ENCODE results near the gene PCDHGC3. TPM values are rescaled to one million over a fixed set of nuclear protein-coding genes. Genes with fewer than 3 reads are reported as not detected.
A peak's percentile ranks its signal among the peaks of the same experiment; 100 is the strongest.

Gene PCDHGC3
- polyA plus RNA-seq, 1 of the 3 experiments (the other 2 are of a cell fraction): 97.0 TPM

DNA sequence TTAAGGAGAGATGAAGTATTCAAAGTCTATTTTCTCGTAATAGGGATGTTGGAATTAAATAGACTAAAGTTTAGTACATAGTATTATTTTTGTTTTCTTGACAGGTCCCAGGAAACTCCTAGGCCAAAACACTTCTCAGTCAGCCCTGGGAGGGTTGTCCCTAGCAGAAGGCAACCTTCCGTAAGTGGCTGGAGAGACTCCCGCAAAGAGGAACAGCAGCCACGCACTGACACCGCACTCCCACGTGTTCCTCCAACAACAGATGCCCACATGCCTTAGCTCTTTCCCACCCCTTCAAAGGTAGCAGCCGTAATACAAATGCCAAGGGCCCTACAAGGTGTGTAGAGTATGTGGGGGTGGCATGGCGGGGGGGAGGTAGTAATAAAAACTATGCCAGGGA is 41.5 kb downstream of the PCDHGC3 start (continued):
- TF ChIP-seq SIN3A (IDR thresholded peaks at IDR 0.05; ENCODE audit: borderline replicate concordance, low read depth, low read length): no peak
- TF ChIP-seq GATA2 (CRISPR knock-in tag; IDR thresholded peaks at IDR 0.05): no peak
- TF ChIP-seq SMC3 (IDR thresholded peaks at IDR 0.05; ENCODE audit: low read depth, low read length): no peak
- TF ChIP-seq FOSL2 (IDR thresholded peaks at IDR 0.05; ENCODE audit: borderline replicate concordance, low read depth): no peak
- no peak for TF ChIP-seq YY1 (IDR thresholded peaks at IDR 0.05; ENCODE audit: low read depth)
- TF ChIP-seq TEAD4 (IDR thresholded peaks at IDR 0.05; ENCODE audit: borderline replicate concordance, insufficient read depth): no peak
- no peak for TF ChIP-seq CTCF (IDR thresholded peaks at IDR 0.05)
- no peak for TF ChIP-seq MEF2A (IDR thresholded peaks at IDR 0.05; ENCODE audit: borderline replicate concordance, low read depth)
- TF ChIP-seq RCOR1 (IDR thresholded peaks at IDR 0.05; ENCODE audit: low read length): no peak
- TF ChIP-seq TCF12 (IDR thresholded peaks at IDR 0.05): no peak
- no peak for TF ChIP-seq NRF1 (IDR thresholded peaks at IDR 0.05; ENCODE audit: low read depth, low read length)

- 74% methylated on average over 10 of the region's 11 CpGs for WGBS (ENCODE audit: low lambda C conversion rate)
- no peak overlapping the region for H3K9ac ChIP-seq
- CTCF ChIA-PET: interaction anchor here (0.6 to 10.1 kb wide), 12 partner anchors 9 to 1137 kb away, joined by 3 to 113 read pairs (median 4); partner anchors contain the start of genes PCDHGA10, PCDHGB7, PCDHGC3 and PCDHGC4
Measured at GRCh38 chr5:141517880-141518617, 42.3 kb downstream of the PCDHGC3 start.

More at GRCh38 chr5:141517880-141518617, 42.3 kb downstream of the PCDHGC3 start:
- Histone ChIP-seq H2AFZ (ENCODE audit: low read depth) (no peak overlapping the region), H3K79me2 (ENCODE audit: insufficient read depth) (peaks cover 10% of the 10 kb centered on the region), H3K4me2 (0 out of 2 replicates have a peak overlapping the region, but pooled peaks have one; percentile 22), H3K4me1 (ENCODE audit: control insufficient read depth in 1 of 2, insufficient read depth in 2 of 2, low read depth in 1 of 2, low read length in 1 of 2) (peaks cover 59 to 78% of the 10 kb centered on the region in 2 experiments), H3K9me3 (no peaks in the 10 kb centered on the region), H3K9me2 (no peaks in the 10 kb centered on the region), H3K27ac (ENCODE audit: low read depth in 2 of 2, low read length in 1 of 2) (peak overlapping the region; percentile 99 to 100), H4K20me1 (ENCODE audit: insufficient read depth) (no peaks in the 10 kb centered on the region), H3K4me3 (ENCODE audit: low read depth in 2 of 2, low read length in 1 of 2) (no peak overlapping the region), H3F3A (replicated peaks; ENCODE audit: insufficient read depth) (peaks cover 57% of the 10 kb centered on the region), H3K36me3 (replicated peaks in 1 of 2; ENCODE audit: control insufficient read depth in 1 of 2, insufficient read depth in 2 of 2, low read length in 1 of 2) (peaks cover 22 to 28% of the 10 kb centered on the region in 2 experiments), H3K27me3 (ENCODE audit: insufficient read depth) (no peaks in the 10 kb centered on the region)
- DNase-seq: peak; percentile 62
- TF ChIP-seq RAD21 (IDR thresholded peaks at IDR 0.05; ENCODE audit: low read length) (peak; percentile 0; the same call in 1 of the 2 replicates), SIN3A (IDR thresholded peaks at IDR 0.05; ENCODE audit: borderline replicate concordance, low read depth, low read length) (no peak), CHD2 (IDR thresholded peaks at IDR 0.05; ENCODE audit: low read length, partially characterized antibody) (peak; percentile 71), MXI1 (IDR thresholded peaks at IDR 0.05; ENCODE audit: low read depth, low read length) (peak; percentile 75; the same call in 1 of the 2 replicates), FOXJ3 (CRISPR knock-in tag; IDR thresholded peaks at IDR 0.05) (peak; percentile 84), RCOR1 (IDR thresholded peaks at IDR 0.05; ENCODE audit: low read length) (peak; percentile 66), GABPA (IDR thresholded peaks at IDR 0.05; ENCODE audit: low read depth) (no peak), EP300 (IDR thresholded peaks at IDR 0.05; ENCODE audit: borderline replicate concordance in 1 of 2, low read depth in 1 of 2, low read length in 1 of 2) (peak in 1 of 2 experiments; percentile 81; a peak in 2 of 4 replicates)
- POLR2A ChIA-PET: interaction anchor here (0.6 to 1.5 kb wide), 2 partner anchors 10 kb away, joined by 3 to 13 read pairs; no protein-coding TSS in a partner anchor
